Large intestine (tissue), 3 donors: ENCODE measurements around the gene COL20A1. TPM values are rescaled to one million over a fixed set of nuclear protein-coding genes. Genes with fewer than 3 reads are reported as not detected.
A peak's percentile ranks its signal among the peaks of the same experiment; 100 is the strongest.

Experiments
- DNase-seq, 2 donors: peaks; one replicate each; pipeline versions ENCODE4 v3.0.0 to v3.0.0-alpha.2; 2013
- H3K27ac ChIP-seq: one replicate; pipeline ENCODE4 v1.5.1; 2013; ENCODE audit warnings: low read length
- H3K27me3 ChIP-seq: 2 replicates; pipeline ENCODE4 v1.6.1; 2013; ENCODE audit warnings: low read length; ENCODE audit not compliant: control insufficient read depth, insufficient read depth
- H3K36me3 ChIP-seq: 2 replicates; pipeline ENCODE4 v1.6.1; 2013; ENCODE audit warnings: low read length; ENCODE audit not compliant: control insufficient read depth, insufficient read depth
- H3K4me1 ChIP-seq: one replicate; pipeline ENCODE4 v1.6.1; 2013; ENCODE audit warnings: low read length; ENCODE audit not compliant: control insufficient read depth, insufficient read depth
- H3K4me3 ChIP-seq: one replicate; pipeline ENCODE4 v1.5.1; 2013; ENCODE audit warnings: low read length
- H3K9me3 ChIP-seq: one replicate; pipeline ENCODE4 v1.6.1; 2013; ENCODE audit warnings: mild to moderate bottlenecking, low read depth, low read length, moderate library complexity; ENCODE audit not compliant: control insufficient read depth
- WGBS: methylation state at CpG from one replicate; pipeline ENCODE4 v1.1.5; 2013; ENCODE audit warnings: low lambda C conversion rate; ENCODE audit not compliant: insufficient coverage; 5-methylcytosine and 5-hydroxymethylcytosine counted together
- polyA plus RNA-seq: library from polyadenylated mRNA; unstranded; fragments of 120-200 nt; gene quantifications from one replicate; pipeline ENCODE4 v1.2.1, GENCODE V29; 2013

COL20A1 gene
- polyA plus RNA-seq, 1 donor, result 7.2 TPM

DNA sequence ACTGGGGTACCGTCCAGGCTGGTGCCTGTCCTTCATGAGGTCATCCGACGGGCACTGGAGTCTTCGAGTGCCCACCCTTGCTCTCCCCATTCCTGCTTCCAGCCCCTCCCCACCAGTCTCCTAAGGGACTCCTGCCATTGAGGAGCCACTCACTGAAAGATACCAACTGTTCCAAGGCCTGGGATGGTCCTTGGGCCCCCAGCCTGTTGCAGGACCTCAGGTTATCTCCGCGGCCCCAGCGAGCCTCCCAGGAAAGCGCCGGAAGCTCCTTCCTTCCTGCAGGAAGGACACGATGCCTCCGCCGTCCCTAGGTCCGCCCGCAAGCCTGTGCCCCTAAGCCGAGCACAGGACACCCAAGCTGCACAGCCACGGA, 39.9 kb upstream of the COL20A1 start:
- H3K4me3 ChIP-seq, result peak overlapping the region; percentile 16
- H3K9me3 ChIP-seq, result peaks cover 3% of the 10 kb centered on the region
- no peaks in the 10 kb centered on the region for H3K36me3 ChIP-seq
- peaks cover 52% of the 10 kb centered on the region for H3K27me3 ChIP-seq
- H3K27ac ChIP-seq, result no peak overlapping the region
- no peak for DNase-seq
- WGBS, result no CpG with 5 or more reads among the region's 16 CpGs
- peaks cover 7% of the 10 kb centered on the region for H3K4me1 ChIP-seq

DNA sequence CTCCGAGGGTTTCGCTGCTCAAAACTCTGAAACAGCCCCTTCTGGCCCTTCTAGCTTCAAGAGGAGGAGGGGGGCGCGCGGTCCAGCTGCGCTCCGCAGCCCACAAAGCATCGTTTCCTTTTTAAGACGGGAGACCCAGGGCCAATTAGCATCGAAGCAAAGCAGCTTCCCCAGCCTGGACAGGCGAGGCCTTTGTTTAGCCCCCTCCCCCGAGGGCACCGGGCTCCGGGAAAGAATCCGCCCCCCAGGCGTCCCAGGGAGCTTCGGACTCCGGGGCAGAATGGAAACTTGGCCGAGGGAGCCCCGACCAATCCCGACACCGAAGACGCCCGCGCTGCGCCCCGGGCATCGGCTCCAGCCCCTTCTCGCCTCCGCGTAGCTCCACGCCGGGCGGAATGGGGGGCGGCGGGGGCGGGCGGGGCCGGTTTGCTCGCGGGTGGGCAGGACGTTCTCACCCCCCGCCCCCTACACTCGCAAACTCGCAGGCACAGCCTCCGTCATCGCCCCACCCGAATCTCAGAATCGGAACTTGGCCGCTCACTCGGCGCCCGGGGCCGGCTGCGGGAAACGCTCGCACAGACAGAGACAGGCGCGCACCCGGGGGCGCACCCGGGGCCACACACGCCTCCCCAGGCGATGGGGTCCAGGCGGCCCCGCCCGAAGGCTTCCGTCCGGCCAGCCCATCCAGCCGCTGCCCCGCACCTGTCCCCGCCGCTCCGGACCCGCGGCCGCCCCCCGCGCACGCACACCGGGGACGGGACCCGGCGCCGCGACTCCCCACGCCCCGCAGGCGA, 39.4 kb upstream of the COL20A1 start:
- no CpG with 5 or more reads among the region's 89 CpGs for WGBS
- Histone ChIP-seq H3K36me3 (no peaks in the 10 kb centered on the region), H3K27me3 (peaks cover 46% of the 10 kb centered on the region), H3K9me3 (peaks cover 3% of the 10 kb centered on the region), H3K27ac (no peak overlapping the region), H3K4me3 (peak overlapping the region; percentile 16), H3K4me1 (peaks cover 12% of the 10 kb centered on the region)
- DNase-seq, result peak in 1 of 2 donors; percentile 44

DNA sequence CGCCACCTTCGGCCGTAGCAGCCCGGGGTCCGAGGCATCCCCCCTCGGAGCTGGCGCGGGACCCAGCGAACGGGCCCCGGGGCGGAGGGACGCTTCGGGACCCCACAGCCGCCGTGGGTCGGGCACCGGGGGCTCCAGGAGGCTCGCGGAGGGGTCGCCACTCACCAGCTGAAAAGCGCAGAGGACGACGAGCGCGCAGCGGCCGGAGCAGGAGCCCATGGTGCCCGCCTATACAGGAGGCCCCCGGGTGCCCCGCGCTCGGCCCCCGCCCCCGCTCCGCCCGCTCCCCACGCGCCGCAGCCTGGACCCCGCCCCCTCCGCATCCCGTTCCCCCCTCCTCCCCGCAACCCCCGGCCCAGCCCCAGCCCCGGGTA, 38.8 kb upstream of the COL20A1 start, which contains the start of gene NKAIN4:
NKAIN4 (minus strand) TSS at position 232 of the 374 bp plus-strand sequence; CDS start at position 219, 13 bp downstream.
- peaks cover 44% of the 10 kb centered on the region for H3K27me3 ChIP-seq

DNA sequence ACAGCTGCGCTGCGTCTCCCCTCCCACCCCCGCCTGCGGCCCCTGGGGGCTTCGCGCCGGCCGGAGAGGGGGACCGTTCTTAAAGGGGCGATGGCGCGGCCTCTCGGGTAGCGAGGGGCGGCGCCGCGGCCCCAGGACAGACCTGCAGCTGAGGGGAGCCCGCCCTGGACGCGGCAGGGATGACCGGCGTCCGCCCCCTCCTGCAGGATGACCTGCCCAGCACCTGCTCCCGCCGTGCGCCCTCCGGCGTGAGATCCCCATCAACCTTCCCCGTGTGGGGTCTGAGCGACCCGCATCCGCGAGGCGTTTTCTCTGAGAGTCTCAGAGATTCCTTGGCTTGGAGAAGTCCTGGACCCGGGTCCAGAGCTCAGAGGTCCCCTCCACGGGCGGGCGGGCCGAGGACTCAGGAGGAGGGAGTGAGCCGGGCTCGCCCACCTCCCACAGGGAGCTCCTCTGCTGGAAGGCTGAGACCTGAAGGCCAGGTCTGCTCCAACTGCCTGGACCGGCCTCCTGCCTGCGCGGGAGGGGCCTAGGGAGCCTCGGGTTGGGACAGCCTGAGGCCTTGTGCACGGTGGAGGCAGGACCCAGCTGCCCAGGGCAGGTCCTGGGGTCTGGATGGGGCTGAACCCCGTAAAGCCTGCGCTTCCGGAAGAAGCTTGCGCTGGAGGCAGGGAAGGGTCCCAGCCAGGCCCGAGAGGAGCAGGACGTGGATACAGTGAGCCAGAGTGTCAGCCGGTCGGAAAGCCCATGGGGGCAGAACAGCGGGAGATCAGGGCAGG, 38.2 kb upstream of the COL20A1 start:
- peak overlapping the region; percentile 16 for H3K4me3 ChIP-seq
- H3K9me3 ChIP-seq, result peaks cover 3% of the 10 kb centered on the region
- H3K4me1 ChIP-seq, result peaks cover 14% of the 10 kb centered on the region
- DNase-seq, result no peak
- no CpG with 5 or more reads among the region's 56 CpGs for WGBS
- no peak overlapping the region for H3K27ac ChIP-seq
- peaks cover 44% of the 10 kb centered on the region for H3K27me3 ChIP-seq
- no peaks in the 10 kb centered on the region for H3K36me3 ChIP-seq

More for the DNA sequence above, 38.8 kb upstream of the COL20A1 start, which contains the start of gene NKAIN4:
- H3K27ac ChIP-seq, result no peak within 1 kb of the TSS
- H3K36me3 ChIP-seq, result no peaks in the 10 kb centered on the region
- H3K9me3 ChIP-seq, result peaks cover 3% of the 10 kb centered on the region
- WGBS, result no CpG with 5 or more reads among the region's 46 CpGs
- H3K4me1 ChIP-seq, result peaks cover 12% of the 10 kb centered on the region
- peak within 1 kb of the TSS; percentile 16 for H3K4me3 ChIP-seq
- DNase-seq, result no peak

DNA sequence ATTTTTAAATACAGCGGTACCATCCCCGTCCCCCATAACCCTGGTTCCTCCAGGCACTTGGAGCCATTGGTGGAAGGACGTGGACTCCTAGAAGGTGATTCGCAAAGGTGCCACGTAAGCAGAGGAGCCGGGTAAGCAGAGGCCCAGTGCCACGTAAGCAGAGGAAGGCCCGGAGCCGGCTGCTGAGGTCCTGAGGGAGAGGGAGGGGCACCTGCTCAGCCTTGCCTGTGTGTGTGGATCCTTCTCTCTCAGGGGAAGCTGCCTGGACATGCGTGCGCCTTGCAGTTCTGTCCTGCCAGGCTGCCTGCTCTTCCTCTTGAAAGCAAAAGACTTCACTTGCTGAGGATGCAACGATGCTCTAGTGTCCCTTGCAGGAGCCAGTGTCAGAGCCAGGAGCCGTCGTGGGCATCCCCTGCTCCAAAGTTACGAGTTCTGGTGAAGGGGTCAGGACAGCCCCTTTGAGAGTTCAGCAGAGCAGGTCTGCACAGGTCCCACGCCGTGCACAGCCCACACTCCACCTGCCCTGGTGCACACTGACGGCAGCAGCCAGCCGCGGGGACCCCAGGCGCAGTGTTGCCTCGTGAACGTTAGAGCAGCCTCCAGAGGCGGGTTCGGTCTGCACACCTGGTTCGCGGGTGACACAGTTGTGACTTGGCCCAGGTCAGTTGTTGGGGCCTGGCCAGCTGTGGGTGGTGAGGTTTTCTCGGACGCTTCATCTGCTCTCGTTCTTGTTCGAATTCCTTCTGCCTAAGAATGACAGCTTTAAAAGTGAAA, 36.9 kb upstream of the COL20A1 start:
- H3K9me3 ChIP-seq, result no peaks in the 10 kb centered on the region

DNA sequence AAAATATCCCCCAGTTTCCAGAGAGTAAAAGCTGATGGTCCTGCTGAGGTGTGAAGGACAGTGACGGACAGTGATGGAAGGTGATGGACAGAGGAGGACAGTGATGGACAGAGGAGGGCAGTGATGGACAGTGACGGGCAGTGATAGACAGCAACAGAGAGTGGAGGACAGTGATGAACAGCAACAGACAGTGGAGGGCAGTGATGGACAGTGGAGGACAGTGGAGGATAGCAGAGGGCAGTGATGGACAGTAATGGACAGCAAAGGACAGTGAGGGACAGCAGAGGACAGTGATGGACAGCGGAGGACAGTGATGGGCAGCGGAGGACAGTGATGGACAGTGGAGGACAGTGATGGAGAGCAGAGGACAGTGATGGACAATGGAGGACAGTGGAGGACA, 36.0 kb upstream of the COL20A1 start:
- no peak overlapping the region for H3K4me3 ChIP-seq
- no peaks in the 10 kb centered on the region for H3K36me3 ChIP-seq
- no peak for DNase-seq
- H3K9me3 ChIP-seq, result no peaks in the 10 kb centered on the region
- 100% methylated on average over 2 of the region's 4 CpGs for WGBS
- no peak overlapping the region for H3K27ac ChIP-seq
- peaks cover 28% of the 10 kb centered on the region for H3K4me1 ChIP-seq
- H3K27me3 ChIP-seq, result peaks cover 41% of the 10 kb centered on the region

More for the DNA sequence above, 36.9 kb upstream of the COL20A1 start:
- 100% methylated on average over 1 of the region's 31 CpGs for WGBS
- peaks cover 44% of the 10 kb centered on the region for H3K27me3 ChIP-seq
- peaks cover 20% of the 10 kb centered on the region for H3K4me1 ChIP-seq
- no peak overlapping the region for H3K27ac ChIP-seq
- H3K4me3 ChIP-seq, result no peak overlapping the region
- DNase-seq, result no peak
- no peaks in the 10 kb centered on the region for H3K36me3 ChIP-seq

DNA sequence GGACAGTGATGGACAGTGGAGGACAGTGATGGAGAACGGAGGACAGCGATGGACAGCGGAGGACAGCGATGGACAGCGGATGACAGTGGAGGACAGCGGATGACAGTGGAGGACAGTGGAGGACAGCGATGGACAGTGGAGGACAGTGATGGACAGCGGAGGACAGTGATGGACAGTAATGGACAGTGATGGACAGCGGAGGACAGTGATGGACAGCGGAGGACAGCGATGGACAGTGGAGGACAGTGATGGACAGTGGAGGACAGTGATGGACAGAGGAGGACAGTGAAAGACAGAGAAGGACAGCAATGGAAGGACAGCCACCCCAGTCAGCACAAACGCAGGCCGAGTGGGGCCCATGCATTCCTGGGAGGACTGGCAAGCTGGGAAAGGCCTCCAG, 35.4 kb upstream of the COL20A1 start:
- 95% methylated on average over 7 of the region's 13 CpGs for WGBS
- Histone ChIP-seq H3K27me3 (peaks cover 34% of the 10 kb centered on the region), H3K4me1 (peaks cover 28% of the 10 kb centered on the region), H3K4me3 (no peak overlapping the region), H3K9me3 (no peaks in the 10 kb centered on the region), H3K36me3 (no peaks in the 10 kb centered on the region), H3K27ac (no peak overlapping the region)
- DNase-seq, result no peak

DNA sequence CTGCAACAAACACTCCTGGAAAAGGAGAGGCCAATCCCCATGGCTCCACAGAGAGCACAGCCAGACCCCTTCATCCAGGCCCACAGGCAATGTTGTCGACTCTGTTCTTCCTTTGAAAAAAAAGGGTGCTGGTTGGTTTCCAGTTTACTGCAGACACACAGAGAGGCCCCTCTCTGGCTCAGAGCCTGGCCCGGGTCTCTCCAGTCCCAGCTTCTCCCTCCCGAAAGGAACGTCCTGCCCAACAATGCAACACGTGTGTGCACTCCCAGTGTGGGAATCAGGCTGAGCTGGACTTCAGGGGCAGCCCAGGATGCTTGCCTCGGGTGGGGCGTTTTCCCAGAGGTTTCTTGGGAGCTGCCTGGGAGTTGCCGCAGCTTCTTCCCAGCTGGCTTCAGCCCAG, 34.2 kb upstream of the COL20A1 start:
- no peak overlapping the region for H3K4me3 ChIP-seq
- whole genome bisulfite sequencing, result no CpG with 5 or more reads among the region's 8 CpGs
- DNase-seq, result peak in 1 of 2 donors; percentile 37
- no peaks in the 10 kb centered on the region for H3K36me3 ChIP-seq
- no peaks in the 10 kb centered on the region for H3K9me3 ChIP-seq
- H3K27me3 ChIP-seq, result peaks cover 24% of the 10 kb centered on the region
- H3K27ac ChIP-seq, result no peak overlapping the region
- H3K4me1 ChIP-seq, result peaks cover 28% of the 10 kb centered on the region

DNA sequence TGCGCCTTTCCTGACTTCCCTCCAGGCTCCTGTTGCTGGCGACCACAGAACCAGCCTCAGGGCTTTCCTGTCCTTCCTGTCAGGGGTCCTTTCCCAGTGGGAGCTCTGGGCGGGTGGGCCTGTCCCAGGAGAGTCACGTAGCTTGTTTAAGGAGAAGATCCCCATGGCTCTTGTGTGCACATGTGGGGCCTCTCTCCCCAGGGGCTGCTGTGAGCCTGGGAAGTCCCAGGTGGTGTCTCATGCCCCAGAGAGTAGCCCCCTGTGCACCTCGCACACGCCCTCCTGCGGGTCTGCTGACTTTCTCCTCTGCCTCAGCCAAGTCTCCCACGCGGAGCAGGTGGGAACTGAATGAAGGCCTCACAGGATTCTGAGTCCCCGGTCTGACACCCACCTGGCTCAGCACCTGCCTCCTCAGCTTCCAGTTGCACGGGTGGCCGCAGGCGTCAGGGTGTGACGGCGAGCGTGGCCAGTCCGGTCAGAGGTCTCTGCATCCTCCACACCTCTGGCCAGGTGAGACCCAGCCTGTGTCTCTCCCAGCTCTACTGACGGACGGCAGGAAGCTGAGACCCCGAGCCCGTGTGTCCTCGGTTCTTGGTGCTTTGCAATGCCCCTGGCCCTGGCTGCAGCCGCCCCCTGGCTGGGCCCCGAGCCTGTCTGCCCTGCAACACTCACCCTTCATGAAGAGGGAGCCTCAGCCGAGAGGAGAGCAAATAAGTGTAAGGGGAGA, 33.1 kb upstream of the COL20A1 start:
- Histone ChIP-seq H3K4me1 (peaks cover 26% of the 10 kb centered on the region), H3K9me3 (no peaks in the 10 kb centered on the region), H3K27me3 (peaks cover 19% of the 10 kb centered on the region)

More for the DNA sequence above, 33.1 kb upstream of the COL20A1 start:
- H3K36me3 ChIP-seq, result no peaks in the 10 kb centered on the region
- H3K27ac ChIP-seq, result no peak overlapping the region
- no peak overlapping the region for H3K4me3 ChIP-seq
- no peak for DNase-seq
- no CpG with 5 or more reads among the region's 25 CpGs for WGBS
